ENCODE data around the gene ORC5. TPM values are rescaled to one million over a fixed set of nuclear protein-coding genes. Genes with fewer than 3 reads are reported as not detected.

Gene ORC5
- total and polyA plus RNA-seq, 2 of the 13 experiments (the other 11 are each of a cell fraction or from before 2014, with no cell fraction given) = 4.8 to 18.8 TPM

DNA sequence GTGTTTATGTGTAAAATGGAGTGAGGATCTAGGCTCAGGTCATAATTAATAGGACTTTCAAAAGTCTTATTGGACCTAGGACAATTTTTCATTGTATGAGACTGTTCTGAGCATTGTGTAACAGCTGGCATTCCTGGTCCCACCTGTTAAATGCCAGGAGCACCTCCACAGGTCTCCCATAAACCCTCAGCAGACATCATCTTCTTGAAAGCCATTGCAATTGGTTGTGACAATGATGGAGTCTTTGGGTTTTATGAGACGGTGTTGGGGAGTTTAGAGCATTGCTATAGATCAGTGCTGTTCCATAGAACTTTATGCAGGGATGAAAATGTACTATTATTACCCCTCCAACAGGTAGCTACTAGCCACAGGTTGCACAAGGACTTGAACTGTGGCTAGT is 108.9 kb downstream of the ORC5 start:
- WGBS (ENCODE audit: low lambda C conversion rate) = 100% methylated on average over 1 of the region's 1 CpG
- no peaks in the 10 kb centered on the region for H3K9me3 ChIP-seq (ENCODE audit: low read length)
- no peak for DNase-seq (ENCODE audit: low spot score)
- H3K4me2 ChIP-seq (ENCODE audit: low read depth, low read length) = no peak overlapping the region
- CTCF ChIA-PET (ENCODE audit: low intra/inter-chr PET ratio, low total read pairs) = no interaction called here
- ATAC-seq = no peak
- no peak overlapping the region for H3K27ac ChIP-seq (ENCODE audit: extremely low read length, insufficient read depth, low read length)
- H3K9ac ChIP-seq (ENCODE audit: insufficient read depth, low read depth, low read length) = no peak overlapping the region
- H4K20me1 ChIP-seq (ENCODE audit: insufficient read depth, low read length) = no peaks in the 10 kb centered on the region
- no peaks in the 10 kb centered on the region; a peak in 1 of 5 replicates for H3K27me3 ChIP-seq (ENCODE audit: control insufficient read depth in 1 of 2, insufficient read depth in 2 of 2, low read length in 2 of 2)
- in situ Hi-C loops (cut with HindIII; ENCODE audit: extremely low pct_ligation_motif_present, low pct_unique_long_range_greater_than_20kb) (no loop called here), intact Hi-C loops (cut with micrococcal nuclease; ENCODE audit: unreplicated experiment) (no loop called here)
- H3K4me3 ChIP-seq (replicated peaks in 1 of 3; ENCODE audit: insufficient read depth in 1 of 3, low read depth in 2 of 3, low read length in 3 of 3) = no peak overlapping the region
- H2AFZ ChIP-seq (ENCODE audit: low read length) = no peak overlapping the region
- no peaks in the 10 kb centered on the region for H3K79me2 ChIP-seq (ENCODE audit: insufficient read depth, low read length)
- TF ChIP-seq, protein P1, sequence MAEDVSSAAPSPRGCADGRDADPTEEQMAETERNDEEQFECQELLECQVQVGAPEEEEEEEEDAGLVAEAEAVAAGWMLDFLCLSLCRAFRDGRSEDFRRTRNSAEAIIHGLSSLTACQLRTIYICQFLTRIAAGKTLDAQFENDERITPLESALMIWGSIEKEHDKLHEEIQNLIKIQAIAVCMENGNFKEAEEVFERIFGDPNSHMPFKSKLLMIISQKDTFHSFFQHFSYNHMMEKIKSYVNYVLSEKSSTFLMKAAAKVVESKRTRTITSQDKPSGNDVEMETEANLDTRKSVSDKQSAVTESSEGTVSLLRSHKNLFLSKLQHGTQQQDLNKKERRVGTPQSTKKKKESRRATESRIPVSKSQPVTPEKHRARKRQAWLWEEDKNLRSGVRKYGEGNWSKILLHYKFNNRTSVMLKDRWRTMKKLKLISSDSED (CRISPR knock-in tag; IDR thresholded peaks at IDR 0.05) = no peak
- TF ChIP-seq MED8 (CRISPR knock-in tag; IDR thresholded peaks at IDR 0.05; ENCODE audit: insufficient replicate concordance) (no peak), TOE1 (CRISPR knock-in tag; IDR thresholded peaks at IDR 0.05) (no peak), NR2F6 (IDR thresholded peaks at IDR 0.05) (no peak), NR2F6 (CRISPR knock-in tag; IDR thresholded peaks at IDR 0.05) (no peak), SP2 (CRISPR knock-in tag; IDR thresholded peaks at IDR 0.05) (no peak), NONO (IDR thresholded peaks at IDR 0.05) (no peak), NONO (CRISPR knock-in tag; conservative IDR thresholded peaks at IDR 0.05) (no peak), SOX6 (IDR thresholded peaks at IDR 0.05) (no peak), SOX6 (CRISPR knock-in tag; IDR thresholded peaks at IDR 0.05) (no peak), FOXM1 (CRISPR knock-in tag; IDR thresholded peaks at IDR 0.05) (no peak), BHLHE40 (IDR thresholded peaks at IDR 0.05; ENCODE audit: low read length) (no peak), ZNF703 (CRISPR knock-in tag; IDR thresholded peaks at IDR 0.05; ENCODE audit: borderline replicate concordance) (no peak), ZNF557 (CRISPR knock-in tag; IDR thresholded peaks at IDR 0.05) (no peak), MAFG (CRISPR knock-in tag; IDR thresholded peaks at IDR 0.05) (no peak), ZNF652 (CRISPR knock-in tag; IDR thresholded peaks at IDR 0.05; ENCODE audit: borderline replicate concordance, low read depth) (no peak), MED1 (CRISPR knock-in tag; IDR thresholded peaks at IDR 0.05) (no peak), ZNF251 (CRISPR knock-in tag; IDR thresholded peaks at IDR 0.05) (no peak), PLRG1 (conservative IDR thresholded peaks at IDR 0.05) (no peak), ZNF562 (CRISPR knock-in tag; IDR thresholded peaks at IDR 0.05; ENCODE audit: borderline replicate concordance) (no peak)
- TF ChIP-seq, protein P2, sequence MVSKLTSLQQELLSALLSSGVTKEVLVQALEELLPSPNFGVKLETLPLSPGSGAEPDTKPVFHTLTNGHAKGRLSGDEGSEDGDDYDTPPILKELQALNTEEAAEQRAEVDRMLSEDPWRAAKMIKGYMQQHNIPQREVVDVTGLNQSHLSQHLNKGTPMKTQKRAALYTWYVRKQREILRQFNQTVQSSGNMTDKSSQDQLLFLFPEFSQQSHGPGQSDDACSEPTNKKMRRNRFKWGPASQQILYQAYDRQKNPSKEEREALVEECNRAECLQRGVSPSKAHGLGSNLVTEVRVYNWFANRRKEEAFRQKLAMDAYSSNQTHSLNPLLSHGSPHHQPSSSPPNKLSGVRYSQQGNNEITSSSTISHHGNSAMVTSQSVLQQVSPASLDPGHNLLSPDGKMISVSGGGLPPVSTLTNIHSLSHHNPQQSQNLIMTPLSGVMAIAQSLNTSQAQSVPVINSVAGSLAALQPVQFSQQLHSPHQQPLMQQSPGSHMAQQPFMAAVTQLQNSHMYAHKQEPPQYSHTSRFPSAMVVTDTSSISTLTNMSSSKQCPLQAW (CRISPR knock-in tag; IDR thresholded peaks at IDR 0.05) = no peak
- POLR2A ChIA-PET = no interaction called here
- BruUV-seq (replicated peaks) = no TSS peak
- peaks cover 9% of the 10 kb centered on the region; the same call in 1 of the 2 replicates for H3K4me1 ChIP-seq (ENCODE audit: insufficient read depth, low read length)
- no peak for FAIRE-seq
- H3K36me3 ChIP-seq (replicated peaks in 1 of 2; ENCODE audit: control insufficient read depth in 1 of 2, insufficient read depth in 2 of 2, low read length in 2 of 2) = no peaks in the 10 kb centered on the region

Data from HepG2 (cell line).